Natural killer cell (primary cell): ENCODE measurements around the gene USP24. TPM values are rescaled to one million over a fixed set of nuclear protein-coding genes. Genes with fewer than 3 reads are reported as not detected.
A peak's percentile ranks its signal among the peaks of the same experiment; 100 is the strongest.

Source experiments
- ATAC-seq, 3 donors: fragments of 150-1000 bp in 2 of 3; fragments of 200-7000 bp in 1 of 3; cut with Tn5 transposase; 1 replicate in 1 of 3; 2 replicates in 2 of 3; pipeline ENCODE4 v1.10.0; 2021; ENCODE audit warnings: mild to moderate bottlenecking in 2 of 3, moderate library complexity in 2 of 3
- DNase-seq, 2 donors: peaks; one replicate each; pipeline versions ENCODE4 v3.0.0 to v3.0.0-alpha.2; 2013 to 2021; ENCODE audit warnings: mixed read lengths in 1 of 2
- H3K27ac ChIP-seq: one replicate; pipeline ENCODE4 v1.5.1; 2013; ENCODE audit warnings: mild to moderate bottlenecking, low read length
- H3K27me3 ChIP-seq: one replicate; pipeline ENCODE4 v1.6.1; 2013; ENCODE audit warnings: low read length; ENCODE audit not compliant: control insufficient read depth, insufficient read depth
- H3K36me3 ChIP-seq: one replicate; pipeline ENCODE4 v1.6.1; 2013; ENCODE audit warnings: low read length; ENCODE audit not compliant: control insufficient read depth, insufficient read depth
- H3K4me1 ChIP-seq: one replicate; pipeline ENCODE4 v1.6.1; 2013; ENCODE audit warnings: low read length; ENCODE audit not compliant: control insufficient read depth, insufficient read depth
- H3K4me3 ChIP-seq: one replicate; pipeline ENCODE4 v1.5.1; 2013; ENCODE audit warnings: low read length
- H3K9me3 ChIP-seq: one replicate; pipeline ENCODE4 v1.6.1; 2013; ENCODE audit warnings: low read length; ENCODE audit not compliant: control insufficient read depth, insufficient read depth
- H3K27ac Mint-ChIP-seq, 2 donors: one replicate each; pipeline ENCODE4 v1.8.0; 2022; ENCODE audit warnings: mild to moderate bottlenecking in 2 of 2, mixed read lengths in 2 of 2, moderate library complexity in 1 of 2
- H3K27me3 Mint-ChIP-seq, 2 donors: one replicate each; pipeline ENCODE4 v1.8.0; 2022; ENCODE audit warnings: low read depth in 2 of 2, mixed read lengths in 2 of 2
- H3K36me3 Mint-ChIP-seq: one replicate; pipeline ENCODE4 v1.8.0; 2022; ENCODE audit warnings: mixed read lengths
- H3K4me1 Mint-ChIP-seq, 2 donors: one replicate each; pipeline ENCODE4 v1.8.0; 2022; ENCODE audit warnings: mixed read lengths in 2 of 2
- H3K4me3 Mint-ChIP-seq: one replicate; pipeline ENCODE4 v1.8.0; 2022; ENCODE audit warnings: mild to moderate bottlenecking, moderate library complexity, mixed read lengths
- H3K9me3 Mint-ChIP-seq, 2 donors: one replicate each; pipeline ENCODE4 v1.8.0; 2022; ENCODE audit warnings: mixed read lengths in 2 of 2
- CTCF ChIP-seq: fragments of 200-600 bp; IDR thresholded peaks from one replicate; pipeline ENCODE4 v1.8.0; 2022; ENCODE audit warnings: antibody characterized with exemption
- WGBS: methylation state at CpG from one replicate; pipeline ENCODE4 v1.1.7; 2013; ENCODE audit warnings: missing lambda C conversion rate; ENCODE audit not compliant: insufficient coverage; 5-methylcytosine and 5-hydroxymethylcytosine counted together
- intact Hi-C: fragments of 100-400 bp; cut with micrococcal nuclease; formaldehyde crosslinking; loops from one replicate; pipeline ENCODE4 v1.14.2; 2022
- total RNA-seq, 4 donors: library from RNA; stranded (reverse); fragments of 120-200 nt in 1 of 4; gene quantifications; one replicate each; pipeline versions ENCODE4 v1.2.3 to v1.2.4, GENCODE V29; 2013 to 2022

USP24 gene
- total RNA-seq, 3 donors from 2014 or later (not counting 1 experiment from before 2014, with no cell fraction given), result 155 TPM

- H3K27ac ChIP-seq, result no peak overlapping the region
- no peak overlapping the region for H3K4me3 ChIP-seq
- 35% methylated on average over 2 of the region's 5 CpGs for WGBS
- Mint-ChIP-seq H3K4me1 (peaks cover 70 to 84% of the 10 kb centered on the region in 2 donors), H3K36me3 (peaks cover 6% of the 10 kb centered on the region), H3K4me3 (peak overlapping the region; percentile 10), H3K9me3 (peaks cover 0 to 4% of the 10 kb centered on the region in 2 donors), H3K27me3 (no peaks in the 10 kb centered on the region), H3K27ac (peak overlapping the region; percentile 70 to 84)
- no peak for DNase-seq
- peak in 1 of 3 donors; percentile 64 for ATAC-seq
- H3K9me3 ChIP-seq, result peaks cover 7% of the 10 kb centered on the region
- H3K36me3 ChIP-seq, result peaks cover 2% of the 10 kb centered on the region
- peaks cover 5% of the 10 kb centered on the region for H3K4me1 ChIP-seq
- no peak for TF ChIP-seq CTCF
- no peaks in the 10 kb centered on the region for H3K27me3 ChIP-seq
- intact Hi-C loops, result loop anchor here (2.0 to 5.0 kb wide), 2 partner anchors 26 to 62 kb away; partner anchors contain the start of gene USP24
Observed at GRCh38 chr1:55188909-55189308, 26.3 kb downstream of the USP24 start.

- no peak for TF ChIP-seq CTCF
- Mint-ChIP-seq H3K27ac (peak overlapping the region; percentile 9 to 59), H3K27me3 (no peaks in the 10 kb centered on the region), H3K36me3 (peaks cover 6% of the 10 kb centered on the region), H3K9me3 (peaks cover 0 to 10% of the 10 kb centered on the region in 2 donors), H3K4me1 (peaks cover 60 to 80% of the 10 kb centered on the region in 2 donors), H3K4me3 (no peak overlapping the region)
- intact Hi-C loops, result loop anchor here (5.0 kb wide), 1 partner anchor 59 kb away; no protein-coding TSS in a partner anchor
- H3K36me3 ChIP-seq, result peaks cover 2% of the 10 kb centered on the region
- H3K9me3 ChIP-seq, result peaks cover 7% of the 10 kb centered on the region
- no peaks in the 10 kb centered on the region for H3K27me3 ChIP-seq
- no peak overlapping the region for H3K27ac ChIP-seq
- ATAC-seq (no peak), DNase-seq (no peak)
- no peak overlapping the region for H3K4me3 ChIP-seq
- peaks cover 5% of the 10 kb centered on the region for H3K4me1 ChIP-seq
- 50% methylated on average over 1 of the region's 2 CpGs for WGBS
Observed at GRCh38 chr1:55185832-55186231, 29.3 kb downstream of the USP24 start.

GRCh38 chr1:55184859-55185258, 30.3 kb downstream of the USP24 start:
- H3K27ac Mint-ChIP-seq, result peak overlapping the region; percentile 9 to 37
- DNase-seq (no peak), ATAC-seq (no peak)
- intact Hi-C loops, result loop anchor here (5.0 kb wide), 1 partner anchor 58 kb away; no protein-coding TSS in a partner anchor
- peaks cover 5% of the 10 kb centered on the region for H3K4me1 ChIP-seq
- no peak overlapping the region for H3K4me3 ChIP-seq
- H3K4me3 Mint-ChIP-seq, result no peak overlapping the region
- H3K9me3 ChIP-seq, result peaks cover 7% of the 10 kb centered on the region
- 100% methylated on average over 2 of the region's 5 CpGs for WGBS
- TF ChIP-seq CTCF, result no peak
- H3K9me3 Mint-ChIP-seq, result peaks cover 0 to 10% of the 10 kb centered on the region in 2 donors
- H3K36me3 Mint-ChIP-seq, result peaks cover 6% of the 10 kb centered on the region
- peaks cover 62 to 80% of the 10 kb centered on the region in 2 donors for H3K4me1 Mint-ChIP-seq
- H3K27me3 ChIP-seq, result no peaks in the 10 kb centered on the region
- no peaks in the 10 kb centered on the region for H3K27me3 Mint-ChIP-seq
- no peak overlapping the region for H3K27ac ChIP-seq
- H3K36me3 ChIP-seq, result peaks cover 2% of the 10 kb centered on the region

- ATAC-seq, result no peak
- Histone ChIP-seq H3K36me3 (peaks cover 4% of the 10 kb centered on the region), H3K27ac (no peak overlapping the region), H3K4me3 (no peak overlapping the region), H3K4me1 (no peaks in the 10 kb centered on the region), H3K27me3 (no peaks in the 10 kb centered on the region), H3K9me3 (peaks cover 7% of the 10 kb centered on the region)
- DNase-seq, result no peak
- Mint-ChIP-seq H3K27me3 (no peaks in the 10 kb centered on the region), H3K9me3 (peaks cover 0 to 10% of the 10 kb centered on the region in 2 donors), H3K36me3 (peaks cover 6% of the 10 kb centered on the region), H3K4me3 (no peak overlapping the region), H3K27ac (peak overlapping the region; percentile 2 to 49), H3K4me1 (peaks cover 48 to 72% of the 10 kb centered on the region in 2 donors)
- intact Hi-C loops, result no loop called here
- no peak for TF ChIP-seq CTCF
Observed at GRCh38 chr1:55181666-55182065, 33.5 kb downstream of the USP24 start.
